LNCAP (cell line): ENCODE data around the gene GRIK2.

ENCODE experiments used
- TF ChIP-seq, protein P1 (sequence below): fragments of 450-650 bp; IDR thresholded peaks from 2 replicates; pipeline ENCODE4 v1.5.1; 2017; ENCODE audit warnings: mild to moderate bottlenecking

Gene GRIK2

DNA sequence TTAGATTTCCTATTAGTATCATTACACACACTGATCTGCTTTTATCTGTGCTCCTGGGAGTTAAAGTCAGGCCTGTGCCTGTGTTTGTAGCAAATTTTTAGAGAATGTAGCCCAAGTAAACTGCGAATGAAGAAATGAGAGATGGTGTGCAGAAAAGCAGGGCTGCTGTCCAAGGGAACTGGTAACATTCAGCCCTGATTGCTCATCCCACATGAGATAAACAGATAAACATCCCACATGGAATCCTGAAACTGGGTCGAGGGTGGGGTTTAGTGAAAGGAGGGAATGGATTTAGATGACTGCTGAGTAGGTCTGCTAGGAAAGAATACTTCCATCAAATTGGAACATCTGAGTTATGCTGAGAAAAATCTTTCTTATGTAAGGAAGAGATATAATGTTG is 69.1 kb downstream of the GRIK2 start:
- TF ChIP-seq, protein P1, sequence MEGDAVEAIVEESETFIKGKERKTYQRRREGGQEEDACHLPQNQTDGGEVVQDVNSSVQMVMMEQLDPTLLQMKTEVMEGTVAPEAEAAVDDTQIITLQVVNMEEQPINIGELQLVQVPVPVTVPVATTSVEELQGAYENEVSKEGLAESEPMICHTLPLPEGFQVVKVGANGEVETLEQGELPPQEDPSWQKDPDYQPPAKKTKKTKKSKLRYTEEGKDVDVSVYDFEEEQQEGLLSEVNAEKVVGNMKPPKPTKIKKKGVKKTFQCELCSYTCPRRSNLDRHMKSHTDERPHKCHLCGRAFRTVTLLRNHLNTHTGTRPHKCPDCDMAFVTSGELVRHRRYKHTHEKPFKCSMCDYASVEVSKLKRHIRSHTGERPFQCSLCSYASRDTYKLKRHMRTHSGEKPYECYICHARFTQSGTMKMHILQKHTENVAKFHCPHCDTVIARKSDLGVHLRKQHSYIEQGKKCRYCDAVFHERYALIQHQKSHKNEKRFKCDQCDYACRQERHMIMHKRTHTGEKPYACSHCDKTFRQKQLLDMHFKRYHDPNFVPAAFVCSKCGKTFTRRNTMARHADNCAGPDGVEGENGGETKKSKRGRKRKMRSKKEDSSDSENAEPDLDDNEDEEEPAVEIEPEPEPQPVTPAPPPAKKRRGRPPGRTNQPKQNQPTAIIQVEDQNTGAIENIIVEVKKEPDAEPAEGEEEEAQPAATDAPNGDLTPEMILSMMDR, result no peak

DNA sequence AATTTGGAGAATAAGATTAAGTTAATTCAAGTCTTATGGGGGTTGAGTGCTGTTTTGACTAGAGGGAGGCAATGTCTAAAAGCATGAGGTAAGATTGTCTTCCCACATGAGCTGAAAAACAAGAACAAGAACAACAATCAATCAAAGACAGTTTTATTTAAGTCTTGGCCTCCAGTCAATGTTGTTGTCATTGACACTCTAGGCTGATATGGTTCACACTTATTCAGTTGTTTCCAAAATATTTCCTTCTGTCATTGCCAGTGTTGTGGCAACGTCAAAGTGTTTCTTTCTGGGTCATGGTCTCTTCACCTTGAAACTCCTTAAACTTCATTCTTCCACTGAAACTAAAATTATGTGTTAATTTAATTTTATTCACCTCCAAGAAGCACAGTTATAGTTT is 72.4 kb downstream of the GRIK2 start:
- TF ChIP-seq, protein P1, result no peak

DNA sequence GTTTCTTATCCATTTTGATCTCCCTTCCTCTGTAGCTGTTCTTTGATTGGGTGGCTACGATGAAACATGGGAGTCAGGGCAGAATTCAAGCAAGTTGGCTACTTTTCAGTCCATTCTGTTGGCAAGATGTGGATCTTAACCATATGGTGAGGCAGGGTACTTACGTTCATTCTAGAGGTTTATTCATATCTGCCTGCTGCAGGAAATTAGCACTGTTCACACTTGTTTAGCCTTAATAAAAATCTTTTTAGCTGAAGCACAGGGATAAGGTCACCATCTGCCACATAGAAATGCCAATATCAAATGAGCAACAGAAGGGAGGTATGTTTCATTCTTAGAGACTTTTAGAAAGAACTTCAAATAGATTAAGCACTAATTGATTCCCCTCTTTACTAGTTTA is 83.9 kb downstream of the GRIK2 start:
- TF ChIP-seq, protein P1, result no peak

DNA sequence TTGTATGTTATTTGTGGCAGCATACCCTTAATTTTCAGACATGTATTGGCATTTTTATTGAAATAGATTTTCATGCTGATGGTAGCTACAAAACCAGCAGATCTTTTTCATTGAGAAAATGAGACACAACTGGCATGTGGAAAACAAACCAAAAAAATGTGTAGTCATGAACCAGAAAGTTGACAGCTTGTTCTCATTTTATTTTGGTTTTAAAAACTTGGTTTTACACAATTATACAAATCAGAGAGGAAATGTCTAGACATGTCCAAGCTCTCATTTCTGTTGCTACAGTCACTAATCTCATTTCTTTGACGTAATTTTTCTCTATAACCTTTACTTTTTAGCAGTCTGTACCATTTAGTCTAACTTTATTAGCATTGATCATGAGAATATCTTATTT is 85.4 kb downstream of the GRIK2 start:
- TF ChIP-seq, protein P1, result no peak

DNA sequence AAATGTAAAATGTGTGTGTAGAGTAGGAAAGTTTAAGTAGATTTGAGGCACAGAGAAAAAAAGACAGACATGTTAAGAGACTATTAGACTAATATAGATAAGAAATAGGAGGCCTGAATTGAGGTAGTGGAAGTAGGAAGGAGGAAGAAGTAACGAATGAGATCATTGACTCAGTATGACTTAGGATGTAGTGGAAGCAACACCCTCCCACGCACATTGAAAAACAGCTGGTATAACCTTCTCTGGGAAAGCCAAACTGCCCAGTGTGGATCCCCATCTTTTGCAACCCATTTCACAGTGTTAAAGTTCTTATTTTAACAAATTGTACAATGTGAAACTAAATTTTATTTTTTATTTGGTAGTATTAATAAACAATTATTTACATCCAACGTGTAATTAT is 89.1 kb downstream of the GRIK2 start:
- TF ChIP-seq, protein P1, result no peak

DNA sequence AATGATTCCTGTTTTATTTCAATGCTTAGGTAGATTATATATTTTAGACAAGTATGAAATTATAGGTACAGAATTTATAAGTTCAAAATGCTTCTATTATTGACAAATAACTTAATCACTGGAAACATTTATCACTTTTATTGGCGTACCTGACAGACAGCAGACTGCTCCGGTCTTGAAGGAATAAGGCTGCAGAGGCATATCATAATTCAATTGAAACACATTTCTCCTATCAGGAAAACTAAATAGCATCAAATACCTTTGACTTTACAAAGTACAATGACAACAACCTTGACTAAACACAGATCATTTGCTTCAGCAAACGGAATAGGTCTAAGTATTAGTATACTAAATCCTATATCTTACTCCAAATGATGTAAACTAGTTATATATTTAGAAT is 91.3 kb downstream of the GRIK2 start:
- TF ChIP-seq, protein P1, result no peak

DNA sequence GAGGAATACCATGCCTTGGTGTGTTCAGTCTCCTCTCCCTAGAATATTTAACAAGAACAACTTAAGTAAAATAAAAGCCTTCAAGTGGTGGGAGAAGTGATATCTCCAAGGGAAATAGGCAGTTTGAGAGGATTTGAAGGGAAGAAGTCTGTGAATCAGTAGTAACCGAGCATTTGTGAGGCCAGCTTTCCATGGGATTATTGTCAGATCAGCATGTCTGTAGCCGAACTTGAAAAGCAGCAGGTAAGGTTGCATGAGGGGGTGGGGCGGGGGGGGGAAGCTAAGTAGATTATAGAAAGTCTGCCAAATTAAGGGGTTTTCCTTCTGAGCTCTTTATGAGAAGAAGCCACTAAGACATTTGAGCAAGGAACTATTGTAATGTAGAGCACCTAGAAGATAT is 92.6 kb downstream of the GRIK2 start:
- TF ChIP-seq, protein P1, result no peak

DNA sequence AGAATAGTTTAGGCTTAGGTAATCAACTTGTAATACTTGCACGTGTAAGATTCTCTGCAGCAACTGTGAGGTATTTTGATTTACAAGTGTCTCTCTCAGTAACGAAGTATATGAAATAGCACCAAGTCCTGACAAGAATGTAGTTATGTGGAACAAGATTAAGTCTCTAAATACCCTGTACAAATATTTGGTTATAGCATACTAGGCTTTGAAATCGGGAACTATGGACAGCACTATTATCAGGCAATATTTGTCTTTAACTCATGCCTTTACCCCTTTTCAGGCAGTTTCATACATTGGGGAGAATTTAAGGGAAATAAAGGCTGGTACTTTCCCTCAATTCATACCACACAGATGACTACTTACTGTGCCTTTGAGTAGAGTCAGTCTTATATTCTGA is 93.2 kb downstream of the GRIK2 start:
- TF ChIP-seq, protein P1, result no peak
